ENCODE measurements around the gene AGBL3.
"Not testable (repeated sequence)": the region's sequence is repeated elsewhere in the genome, so short reads cannot be mapped to it uniquely, and the experiment has no call there.

AGBL3 gene

GRCh38 chr7:135169964-135170273 is 183.6 kb downstream of the AGBL3 start:
- peak overlapping the region; percentile 98 for H3K4me3 ChIP-seq (ENCODE audit: low read depth, low read length)
- TF ChIP-seq, protein P1, sequence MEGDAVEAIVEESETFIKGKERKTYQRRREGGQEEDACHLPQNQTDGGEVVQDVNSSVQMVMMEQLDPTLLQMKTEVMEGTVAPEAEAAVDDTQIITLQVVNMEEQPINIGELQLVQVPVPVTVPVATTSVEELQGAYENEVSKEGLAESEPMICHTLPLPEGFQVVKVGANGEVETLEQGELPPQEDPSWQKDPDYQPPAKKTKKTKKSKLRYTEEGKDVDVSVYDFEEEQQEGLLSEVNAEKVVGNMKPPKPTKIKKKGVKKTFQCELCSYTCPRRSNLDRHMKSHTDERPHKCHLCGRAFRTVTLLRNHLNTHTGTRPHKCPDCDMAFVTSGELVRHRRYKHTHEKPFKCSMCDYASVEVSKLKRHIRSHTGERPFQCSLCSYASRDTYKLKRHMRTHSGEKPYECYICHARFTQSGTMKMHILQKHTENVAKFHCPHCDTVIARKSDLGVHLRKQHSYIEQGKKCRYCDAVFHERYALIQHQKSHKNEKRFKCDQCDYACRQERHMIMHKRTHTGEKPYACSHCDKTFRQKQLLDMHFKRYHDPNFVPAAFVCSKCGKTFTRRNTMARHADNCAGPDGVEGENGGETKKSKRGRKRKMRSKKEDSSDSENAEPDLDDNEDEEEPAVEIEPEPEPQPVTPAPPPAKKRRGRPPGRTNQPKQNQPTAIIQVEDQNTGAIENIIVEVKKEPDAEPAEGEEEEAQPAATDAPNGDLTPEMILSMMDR (IDR thresholded peaks at IDR 0.05; ENCODE audit: low read depth, low read length, missing control alignments), result no peak
- no peak for DNase-seq (ENCODE audit: low read depth)

GRCh38 chr7:135170274-135170997 is 184.1 kb downstream of the AGBL3 start, which contains the start of gene CYREN:
CYREN (minus strand) TSS chr7:135170707; CDS start chr7:135168922, 1,785 bp downstream.
- DNase-seq (ENCODE audit: low read depth), result no peak
- TF ChIP-seq, protein P1 (IDR thresholded peaks at IDR 0.05; ENCODE audit: low read depth, low read length, missing control alignments), result peak; percentile 56

DNA sequence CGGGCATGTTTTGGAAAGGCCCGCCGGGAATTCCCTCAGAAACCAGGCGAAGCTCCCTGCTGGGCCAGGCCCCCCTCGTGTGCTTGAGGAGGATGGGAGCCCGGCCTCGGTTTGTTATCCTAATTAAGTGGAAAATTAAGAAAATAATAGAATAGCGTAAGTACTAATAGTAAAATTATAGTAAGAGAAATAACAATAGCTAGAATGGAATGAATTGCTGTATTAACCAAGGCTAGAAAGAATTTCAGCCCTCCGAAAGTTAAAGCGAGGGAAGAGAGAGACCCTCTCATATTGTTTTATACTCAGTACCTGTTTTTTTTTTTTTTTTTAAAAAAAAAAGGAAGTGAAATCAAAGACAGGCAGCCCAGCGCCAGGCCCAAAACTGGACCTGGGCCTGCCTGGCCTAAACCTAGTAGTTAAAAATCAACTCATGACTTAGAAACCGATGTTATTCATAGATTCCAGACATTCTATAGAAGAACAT is 184.7 kb downstream of the AGBL3 start:
- DNase-seq (ENCODE audit: low read depth), result not testable (repeated sequence)
- H3K4me3 ChIP-seq (ENCODE audit: low read depth, low read length), result peak overlapping the region; percentile 98

More at GRCh38 chr7:135170274-135170997, 184.1 kb downstream of the AGBL3 start, which contains the start of gene CYREN:
- peak within 1 kb of the TSS; percentile 98 for H3K4me3 ChIP-seq (ENCODE audit: low read depth, low read length)

- not testable (repeated sequence) for DNase-seq (ENCODE audit: low read depth)
- peak overlapping the region; percentile 54 for H3K4me3 ChIP-seq (ENCODE audit: low read depth, low read length)
These were observed 185.4 kb downstream of the AGBL3 start for GRCh38 chr7:135171581-135172291.

DNA sequence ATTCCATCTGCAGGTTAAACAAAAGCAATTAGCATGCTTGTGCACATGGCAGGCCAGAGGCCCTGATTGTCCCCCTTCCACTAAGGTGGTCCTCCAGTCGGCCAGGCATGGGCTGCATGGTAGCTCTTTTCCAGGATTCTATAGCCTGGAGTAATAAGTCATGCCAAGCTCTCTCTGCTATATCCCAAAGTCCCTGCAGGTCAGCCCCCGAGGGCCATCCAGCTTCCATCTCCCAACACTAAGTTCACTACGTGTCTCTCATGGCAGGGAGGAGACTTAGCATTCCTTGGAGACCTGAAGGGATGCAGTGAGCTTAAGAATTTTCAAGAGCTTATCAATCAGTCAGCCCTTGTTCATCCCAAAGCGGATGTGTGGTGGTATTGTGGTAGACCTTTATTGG is 187.6 kb downstream of the AGBL3 start:
- not testable (repeated sequence) for DNase-seq (ENCODE audit: low read depth)
- H3K4me3 ChIP-seq (ENCODE audit: low read depth, low read length), result peak overlapping the region; percentile 13; the same call in 1 of the 2 replicates

- DNase-seq (ENCODE audit: low read depth), result no peak
- H3K4me3 ChIP-seq (ENCODE audit: low read depth, low read length), result no peak overlapping the region
- TF ChIP-seq, protein P1 (IDR thresholded peaks at IDR 0.05; ENCODE audit: low read depth, low read length, missing control alignments), result no peak
These were observed 188.6 kb downstream of the AGBL3 start for GRCh38 chr7:135174941-135175340.

DNA sequence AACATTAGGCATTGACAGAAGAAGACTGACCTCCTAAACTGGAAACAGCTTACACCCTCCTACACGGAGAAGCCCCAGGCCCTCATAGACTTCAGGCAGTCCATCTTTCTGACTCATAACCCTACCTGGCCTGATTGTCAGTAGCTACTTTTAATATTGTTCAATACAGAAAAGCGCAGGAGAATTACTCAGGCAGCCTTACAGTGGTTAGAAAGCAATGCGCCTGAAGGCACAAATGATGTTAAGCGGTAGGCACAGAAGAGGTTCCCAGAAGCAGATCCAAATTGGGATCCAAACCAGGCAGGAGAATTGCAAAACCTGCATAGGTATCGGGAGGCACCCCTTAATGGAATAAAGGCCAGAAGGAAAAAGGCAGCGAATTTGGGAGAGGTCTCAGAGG is 189.6 kb downstream of the AGBL3 start:
- TF ChIP-seq, protein P1 (IDR thresholded peaks at IDR 0.05; ENCODE audit: low read depth, low read length, missing control alignments), result no peak
- DNase-seq (ENCODE audit: low read depth), result no peak
- no peak overlapping the region for H3K4me3 ChIP-seq (ENCODE audit: low read depth, low read length)

DNA sequence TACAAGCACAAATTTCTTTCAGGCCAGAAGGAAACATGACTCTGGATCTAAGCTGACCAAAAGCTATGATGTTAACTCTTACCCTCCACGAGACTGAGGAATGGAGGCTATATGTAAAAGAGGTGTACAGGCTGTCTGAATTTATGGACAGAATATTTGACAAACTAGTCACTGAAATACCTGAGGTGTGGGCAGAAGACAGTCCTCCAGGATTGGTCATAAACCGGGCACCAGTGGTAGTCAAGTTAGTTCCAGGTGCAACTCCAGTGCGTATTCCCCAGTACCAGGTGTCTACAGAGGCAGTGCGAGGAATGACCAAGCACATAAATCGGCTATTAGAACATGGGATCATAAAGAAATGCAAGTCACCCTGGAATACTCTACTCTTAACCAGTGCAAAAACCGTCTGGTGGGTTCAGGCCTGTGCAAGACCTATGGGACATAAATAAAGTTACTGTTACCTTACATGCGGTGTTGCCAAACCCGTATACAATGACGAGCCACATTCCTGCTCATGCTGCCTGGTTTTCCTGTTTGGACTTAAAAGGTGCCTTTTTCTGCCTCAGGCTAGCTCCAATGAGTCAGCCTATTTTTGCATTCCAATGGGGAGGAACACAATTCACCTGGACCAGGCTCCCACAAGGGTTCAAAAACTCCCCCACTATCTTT is 190.9 kb downstream of the AGBL3 start:
- no peak overlapping the region for H3K4me3 ChIP-seq (ENCODE audit: low read depth, low read length)
- no peak for DNase-seq (ENCODE audit: low read depth)

More for the DNA sequence above, 190.9 kb downstream of the AGBL3 start:
- TF ChIP-seq, protein P1 (IDR thresholded peaks at IDR 0.05; ENCODE audit: low read depth, low read length, missing control alignments), result no peak

Measured in GM12864 (cell line).